IPS-11a (cell line): ENCODE results near the gene MED29.

Experiments used
- H3K4me3 ChIP-seq: one replicate; pipeline ENCODE4 v1.5.1; 2013; ENCODE audit warnings: low read depth, low read length, control low read depth

MED29 gene

GRCh38 chr19:39410017-39410830 is 19.0 kb downstream of the MED29 start:
- H3K4me3 ChIP-seq: peak overlapping the region; percentile 63

- no peak overlapping the region for H3K4me3 ChIP-seq
Measured at GRCh38 chr19:39410831-39411080, 19.6 kb downstream of the MED29 start.

GRCh38 chr19:39411081-39411831 is 20.1 kb downstream of the MED29 start:
- peak overlapping the region; percentile 34 for H3K4me3 ChIP-seq

- peak overlapping the region; percentile 34 for H3K4me3 ChIP-seq
Measured at GRCh38 chr19:39411832-39412099, 20.6 kb downstream of the MED29 start.

- peak within 1 kb of the TSS; percentile 88 for H3K4me3 ChIP-seq
Measured at GRCh38 chr19:39412100-39412866, 21.1 kb downstream of the MED29 start, which contains the start of gene PLEKHG2. PLEKHG2 (plus strand) TSS chr19:39412669; CDS start chr19:39414087, 1,418 bp downstream.

GRCh38 chr19:39412867-39413271 is 21.7 kb downstream of the MED29 start:
- H3K4me3 ChIP-seq: peak overlapping the region; percentile 88

- peak overlapping the region; percentile 88 for H3K4me3 ChIP-seq
Measured at GRCh38 chr19:39413272-39413910, 22.2 kb downstream of the MED29 start.

- H3K4me3 ChIP-seq: peak overlapping the region; percentile 88
Measured at GRCh38 chr19:39413911-39414608, 22.9 kb downstream of the MED29 start.

GRCh38 chr19:39415111-39416046 is 24.2 kb downstream of the MED29 start:
- H3K4me3 ChIP-seq: no peak overlapping the region

- H3K4me3 ChIP-seq: no peak overlapping the region
Measured at GRCh38 chr19:39416152-39417120, 25.3 kb downstream of the MED29 start.

- H3K4me3 ChIP-seq: no peak overlapping the region
Measured at GRCh38 chr19:39417463-39418181, 26.4 kb downstream of the MED29 start.

- H3K4me3 ChIP-seq: no peak overlapping the region
Measured at GRCh38 chr19:39419003-39419402, 27.8 kb downstream of the MED29 start.

GRCh38 chr19:39420769-39421168 is 29.6 kb downstream of the MED29 start:
- no peak overlapping the region for H3K4me3 ChIP-seq

GRCh38 chr19:39422020-39422419 is 30.8 kb downstream of the MED29 start:
- no peak overlapping the region for H3K4me3 ChIP-seq

- no peak overlapping the region for H3K4me3 ChIP-seq
Measured at GRCh38 chr19:39423258-39424086, 32.3 kb downstream of the MED29 start.

GRCh38 chr19:39424934-39425333 is 33.8 kb downstream of the MED29 start:
- H3K4me3 ChIP-seq: no peak overlapping the region

GRCh38 chr19:39425744-39426143 is 34.6 kb downstream of the MED29 start:
- H3K4me3 ChIP-seq: no peak overlapping the region
